Adrenal gland (tissue), 12 donors: Measurements from ENCODE around the gene C15orf40. TPM values are rescaled to one million over a fixed set of nuclear protein-coding genes. Genes with fewer than 3 reads are reported as not detected.

Experiments used
- DNase-seq, 7 donors: peaks; one replicate each; pipeline ENCODE4 v3.0.0-alpha.2; 2019 to 2020
- H3K27ac ChIP-seq, 5 donors: fragments of 200-600 bp; sonication (generic) in 4 of 5; 1 replicate in 3 of 5; 2 replicates in 2 of 5; pipeline versions ENCODE4 v1.5.1 to v1.8.0; 2016 to 2020; ENCODE audit warnings: mild to moderate bottlenecking in 1 of 5
- H3K27me3 ChIP-seq: fragments of 200-600 bp; 2 replicates; pipeline ENCODE4 v1.8.0; 2021
- H3K36me3 ChIP-seq, 2 donors: fragments of 200-600 bp; replicated peaks in 1 of 2; 1 replicate in 1 of 2; 2 replicates in 1 of 2; pipeline versions ENCODE4 v1.5.1 to v1.8.0; 2018 to 2022
- H3K4me1 ChIP-seq, 2 donors: fragments of 200-600 bp; replicated peaks in 1 of 2; 1 replicate in 1 of 2; 2 replicates in 1 of 2; pipeline versions ENCODE4 v1.5.1 to v1.8.0; 2018 to 2021
- H3K4me3 ChIP-seq, 4 donors: fragments of 200-600 bp; sonication (generic) in 3 of 4; one replicate each; pipeline ENCODE4 v1.5.1; 2016 to 2018
- H3K9me3 ChIP-seq, 3 donors: fragments of 200-600 bp; sonication (generic) in 1 of 3; replicated peaks in 1 of 3; 1 replicate in 2 of 3; 2 replicates in 1 of 3; pipeline versions ENCODE4 v1.5.1 to v1.8.0; 2016 to 2021
- CTCF ChIP-seq, 6 experiments: fragments of 450-650 bp in 4 of 6; fragments of 200-600 bp in 2 of 6; sonication (generic) in 1 of 6; IDR thresholded peaks; 1 replicate in 5 of 6; 2 replicates in 1 of 6; pipeline versions ENCODE4 v1.5.1 to v1.8.0; 2016 to 2021; ENCODE audit warnings: antibody characterized with exemption in 6 of 6, mild to moderate bottlenecking in 2 of 6, moderate library complexity in 1 of 6
- POLR2A ChIP-seq, 2 donors: fragments of 450-650 bp; IDR thresholded peaks; one replicate each; pipeline ENCODE4 v1.6.1; 2017; ENCODE audit warnings: antibody characterized with exemption in 2 of 2, mild to moderate bottlenecking in 2 of 2, moderate library complexity in 1 of 2
- whole genome bisulfite sequencing, 4 donors: extraction: QIAGEN DNeasy Blood & Tissue Kit in 2 of 4; methylation state at CpG; one replicate each; pipeline versions ENCODE4 v1.1.5 to v1.1.7; 2013 to 2017; 5-methylcytosine and 5-hydroxymethylcytosine counted together
- intact Hi-C, 2 donors: fragments of 100-400 bp; cut with DNase I; formaldehyde crosslinking; loops; one replicate each; pipeline versions ENCODE4 v1.14.1 to v1.15.0; 2022 to 2023
- polyA plus RNA-seq, 3 donors: library from polyadenylated mRNA; stranded (reverse); fragments of 200-250 nt in 2 of 3; fragments of 350-450 nt in 1 of 3; fragmentation: Illumina TruSeq in 1 of 3; extraction: RNeasy Lipid Tissue Mini Kit (QIAGEN cat#74804) in 1 of 3; gene quantifications; one replicate each; pipeline ENCODE4 v1.2.3, GENCODE V29; 2013 to 2014
- total RNA-seq, 9 donors: library from RNA; depleted of rRNA in 4 of 9; stranded (reverse); fragments of >200 nt in 4 of 9; fragments of 120-200 nt in 1 of 9; fragmentation: NEBNext Ultra II Directional in 1 of 9; extraction: Animal tissue kit (Norgen Biotek cat#: 25700) in 1 of 9; gene quantifications; one replicate each; pipeline versions ENCODE4 v1.1.0 to v1.2.4, GENCODE V29; 2013 to 2023
- donor health status: healthy with polysubstance abuse.
- donor health status: Bipolar disorder and iron deficiency.
- donor health status: DM: yes; HTN: yes; CAD: no.
- donor health status: DM: no; HTN: no; CAD: no.
- donor health status: DM: no; HTN: no; CAD: no.
- donor health status: DM: yes; HTN: yes; CAD: no.

C15orf40 gene
- total and polyA plus RNA-seq, 12 donors = 7.8 to 28.2 (median 23.0) TPM

GRCh38 chr15:82958638-82959037, 52.8 kb downstream of the C15orf40 start:
- Histone ChIP-seq H3K9me3 (no peaks in the 10 kb centered on the region), H3K4me3 (no peak overlapping the region), H3K27ac (no peak overlapping the region), H3K36me3 (no peaks in the 10 kb centered on the region), H3K27me3 (no peaks in the 10 kb centered on the region), H3K4me1 (no peaks in the 10 kb centered on the region)
- DNase-seq = no peak
- TF ChIP-seq CTCF (IDR thresholded peaks at IDR 0.05) (no peak), POLR2A (IDR thresholded peaks at IDR 0.05) (no peak)
- intact Hi-C loops = loop anchor here in 1 of 2 donors (10.0 kb wide), 1 partner anchor 54 kb away; no protein-coding TSS in a partner anchor
- WGBS, 4 donors = 43 to 89% (median 69%) methylated on average over 1 of the region's 1 CpG

- intact Hi-C loops = loop anchor here in 1 of 2 donors (10.0 kb wide), 1 partner anchor 48 kb away; no protein-coding TSS in a partner anchor
- H3K36me3 ChIP-seq = no peaks in the 10 kb centered on the region
- peak within 1 kb of the TSS in 3 of 5 donors; percentile 27 to 61 (median 30) for H3K27ac ChIP-seq
- H3K9me3 ChIP-seq = no peaks in the 10 kb centered on the region
- TF ChIP-seq CTCF (IDR thresholded peaks at IDR 0.05) (peak in 1 of 6 experiments; percentile 27), POLR2A (IDR thresholded peaks at IDR 0.05) (peak in 1 of 2 donors; percentile 35)
- 0 to 5% (median 1%) methylated on average over 20 to 118 of the region's 119 CpGs for WGBS, 4 donors
- no peaks in the 10 kb centered on the region for H3K27me3 ChIP-seq
- peak in 5 of 7 donors; percentile 22 to 43 (median 29) for DNase-seq
- H3K4me3 ChIP-seq = peak within 1 kb of the TSS in 2 of 4 donors; percentile 28 to 73
- peaks cover 0 to 12% of the 10 kb centered on the region in 2 donors for H3K4me1 ChIP-seq
Measured at GRCh38 chr15:82952158-82953081, 59.0 kb downstream of the C15orf40 start, which contains the start of gene HOMER2. HOMER2 (minus strand) TSS chr15:82952720; CDS start chr15:82952535, 185 bp downstream.

GRCh38 chr15:82951472-82952157, 59.8 kb downstream of the C15orf40 start:
- WGBS, 4 donors = 49 to 56% (median 51%) methylated on average over 13 of the region's 13 CpGs

More at GRCh38 chr15:82951472-82952157, 59.8 kb downstream of the C15orf40 start:
- Histone ChIP-seq H3K27me3 (no peaks in the 10 kb centered on the region), H3K36me3 (no peaks in the 10 kb centered on the region), H3K4me1 (peaks cover 0 to 12% of the 10 kb centered on the region in 2 donors), H3K27ac (peak overlapping the region in 1 of 5 donors; percentile 61), H3K9me3 (no peaks in the 10 kb centered on the region), H3K4me3 (peak overlapping the region in 2 of 4 donors; percentile 26 to 73)
- intact Hi-C loops = loop anchor here in 1 of 2 donors (10.0 kb wide), 1 partner anchor 47 kb away; no protein-coding TSS in a partner anchor
- DNase-seq = no peak
- no peak for TF ChIP-seq CTCF (IDR thresholded peaks at IDR 0.05)
- TF ChIP-seq POLR2A (IDR thresholded peaks at IDR 0.05) = no peak
